GM21619 (cell line): ENCODE measurements around the gene GPALPP1.
"Not testable (repeated sequence)": the region's sequence is repeated elsewhere in the genome, so short reads cannot be mapped to it uniquely, and the experiment has no call there.

Experiments
- ATAC-seq: cut with Tn5 transposase; IDR thresholded peaks from one replicate; pipeline ENCODE4 v1.9.1; 2021; ENCODE audit not compliant: unreplicated experiment

The GPALPP1 gene

GRCh38 chr13:45004096-45004495 lies 14.8 kb downstream of the GPALPP1 start:
- ATAC-seq = no peak

GRCh38 chr13:45007225-45007624 lies 17.9 kb downstream of the GPALPP1 start:
- no peak for ATAC-seq

GRCh38 chr13:45007823-45008222 lies 18.5 kb downstream of the GPALPP1 start:
- ATAC-seq = no peak

- ATAC-seq = no peak
These were observed 21.9 kb downstream of the GPALPP1 start for GRCh38 chr13:45011198-45011597.

GRCh38 chr13:45015300-45015699 lies 26.0 kb downstream of the GPALPP1 start:
- no peak for ATAC-seq

- ATAC-seq = no peak
These were observed 27.6 kb downstream of the GPALPP1 start for GRCh38 chr13:45016792-45017425.

- ATAC-seq = not testable (repeated sequence)
These were observed 30.6 kb downstream of the GPALPP1 start for GRCh38 chr13:45019981-45020380.

GRCh38 chr13:45021250-45021649 lies 31.9 kb downstream of the GPALPP1 start:
- ATAC-seq = no peak

GRCh38 chr13:45024847-45025246 lies 35.5 kb downstream of the GPALPP1 start:
- ATAC-seq = no peak

- ATAC-seq = no peak
These were observed 45.0 kb downstream of the GPALPP1 start for GRCh38 chr13:45034342-45034741.

- ATAC-seq = no peak
These were observed 46.9 kb downstream of the GPALPP1 start for GRCh38 chr13:45036206-45036605.

GRCh38 chr13:45040173-45040572 lies 50.8 kb downstream of the GPALPP1 start:
- ATAC-seq = no peak

- no peak for ATAC-seq
These were observed 51.3 kb downstream of the GPALPP1 start for GRCh38 chr13:45040622-45041021.

GRCh38 chr13:45042539-45042938 lies 53.2 kb downstream of the GPALPP1 start:
- no peak for ATAC-seq

GRCh38 chr13:45046445-45046844 lies 57.1 kb downstream of the GPALPP1 start:
- ATAC-seq = no peak

GRCh38 chr13:45047394-45048310 lies 58.3 kb downstream of the GPALPP1 start:
- peak; percentile 72 for ATAC-seq

- no peak for ATAC-seq
These were observed 59.6 kb downstream of the GPALPP1 start for GRCh38 chr13:45048890-45049407.

- no peak for ATAC-seq
These were observed 60.1 kb downstream of the GPALPP1 start for GRCh38 chr13:45049478-45049877.

- ATAC-seq = no peak
These were observed 62.0 kb downstream of the GPALPP1 start for GRCh38 chr13:45051315-45051714.

GRCh38 chr13:45055198-45055901 lies 66.0 kb downstream of the GPALPP1 start:
- ATAC-seq = peak; percentile 86

GRCh38 chr13:45055902-45056648 lies 66.7 kb downstream of the GPALPP1 start:
- ATAC-seq = no peak
